HG03060 (cell line): ENCODE measurements around the gene HOATZ.

Experiments used
- ATAC-seq: cut with Tn5 transposase; IDR thresholded peaks from one replicate; pipeline ENCODE4 v1.9.1; 2021; ENCODE audit warnings: low read depth, moderate number of reproducible peaks; ENCODE audit not compliant: unreplicated experiment

HOATZ gene

DNA sequence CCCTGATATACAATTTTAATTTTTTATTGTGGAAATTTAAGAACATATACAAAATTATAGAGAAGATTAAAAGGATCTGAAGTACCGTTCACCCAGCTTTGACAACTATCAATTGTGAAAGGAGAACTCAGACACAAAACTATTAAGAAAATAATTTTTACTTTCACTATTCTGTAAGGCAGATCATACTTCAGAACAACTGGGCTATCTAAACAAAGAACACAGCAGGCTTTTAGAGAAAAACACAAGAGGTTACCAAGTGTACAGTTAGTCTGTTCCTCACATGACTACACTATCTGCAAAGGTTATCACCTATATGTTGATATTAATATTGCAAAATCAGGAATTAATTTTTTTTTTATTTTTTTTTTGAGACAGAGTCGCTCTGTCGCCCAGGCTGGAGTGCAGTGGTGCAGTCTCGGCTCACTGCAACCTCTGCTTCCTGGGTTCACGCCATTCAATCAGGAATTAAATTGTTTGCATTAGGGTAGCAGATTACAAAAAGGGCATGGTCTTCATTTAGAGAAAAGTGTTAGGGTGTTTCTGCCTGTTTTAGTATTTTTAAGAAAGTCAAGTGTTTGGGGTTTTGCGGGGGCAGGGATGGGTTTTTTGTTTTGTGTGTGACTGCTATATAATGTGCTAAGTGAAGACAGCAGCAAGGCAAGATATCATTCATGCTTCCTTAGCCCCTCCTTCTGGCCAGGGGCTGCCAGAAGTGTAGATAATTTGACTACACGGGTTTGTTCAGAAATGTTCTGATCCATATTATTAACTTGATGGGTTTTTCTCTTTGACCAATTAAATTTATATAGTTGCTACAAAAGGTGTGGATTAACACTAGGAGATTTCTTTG lies 60.0 kb downstream of the HOATZ start:
- no peak for ATAC-seq

DNA sequence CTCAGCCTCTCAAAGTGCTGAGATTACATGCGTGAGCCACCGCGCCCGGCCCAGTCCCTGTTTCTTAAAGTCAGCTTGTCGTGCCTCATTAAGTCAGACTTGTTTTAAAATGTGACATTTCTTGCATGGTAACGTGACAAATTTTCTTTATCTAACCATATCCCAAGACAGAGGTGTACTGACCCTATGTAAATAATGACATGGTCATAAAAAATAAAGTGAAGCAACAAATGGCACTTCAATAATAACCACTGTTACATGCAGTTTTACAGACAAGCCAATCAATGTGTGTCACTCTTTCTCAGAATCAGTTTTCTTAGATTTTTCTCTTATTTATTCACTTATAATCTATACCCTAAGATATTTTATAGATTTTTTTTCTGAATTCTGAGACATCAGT lies 61.2 kb downstream of the HOATZ start:
- no peak for ATAC-seq

DNA sequence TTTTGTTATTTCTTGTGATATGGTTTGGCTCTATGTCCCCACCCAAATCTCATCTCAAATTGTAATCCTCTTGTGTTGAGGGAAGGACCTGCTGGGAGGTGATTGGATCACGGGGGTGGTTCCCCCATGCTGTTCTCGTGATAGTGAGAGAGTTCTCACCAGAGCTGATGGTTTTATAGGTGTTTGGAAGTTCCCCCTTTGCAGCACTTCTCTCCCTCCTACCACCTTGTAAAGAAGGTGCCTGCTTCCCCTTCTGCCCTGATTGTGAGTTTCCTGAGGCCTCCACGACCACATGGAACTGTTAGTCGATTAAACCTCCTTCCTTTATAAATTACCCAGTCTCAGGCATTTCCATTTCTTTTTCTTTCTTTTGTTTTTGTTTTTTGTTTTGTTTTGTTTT lies 63.2 kb downstream of the HOATZ start:
- ATAC-seq = no peak

DNA sequence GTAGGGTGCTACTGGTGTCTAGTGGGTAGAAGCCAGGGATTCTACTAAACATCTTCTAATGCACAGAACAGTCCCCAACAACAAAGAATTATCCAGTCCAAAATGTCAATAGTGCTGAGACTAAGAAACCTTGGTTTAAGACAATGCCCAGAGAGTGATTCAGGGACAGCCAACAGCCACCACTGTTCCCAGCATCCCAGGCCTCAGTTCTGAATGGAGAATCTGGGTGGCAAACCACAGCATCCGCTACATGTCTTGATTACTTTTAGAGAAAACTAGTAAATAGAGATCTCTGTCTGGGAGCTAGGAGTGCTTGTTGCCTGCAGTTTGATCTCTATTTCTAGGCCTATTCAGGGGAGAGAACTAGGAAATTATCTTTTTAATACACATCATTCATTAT lies 66.8 kb downstream of the HOATZ start:
- ATAC-seq = no peak

DNA sequence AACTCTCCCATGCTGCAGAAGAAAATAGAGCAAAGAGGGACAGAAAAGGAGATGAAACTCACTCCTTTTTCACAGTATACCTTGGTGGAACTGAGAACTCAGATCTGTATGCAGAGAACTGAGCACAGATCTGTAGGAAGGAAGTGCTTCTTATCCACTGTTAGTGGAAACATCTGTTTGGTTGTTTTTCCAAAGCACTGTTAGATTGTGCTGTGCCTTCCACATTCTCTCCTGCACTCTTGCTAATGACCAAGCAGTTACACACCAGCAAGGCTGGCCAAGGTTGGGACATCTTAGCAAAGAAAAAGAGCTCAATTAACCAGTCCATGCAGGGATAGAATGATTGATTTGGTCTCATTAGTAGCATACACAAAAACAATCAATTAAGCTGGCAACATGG lies 67.6 kb downstream of the HOATZ start:
- ATAC-seq = no peak

DNA sequence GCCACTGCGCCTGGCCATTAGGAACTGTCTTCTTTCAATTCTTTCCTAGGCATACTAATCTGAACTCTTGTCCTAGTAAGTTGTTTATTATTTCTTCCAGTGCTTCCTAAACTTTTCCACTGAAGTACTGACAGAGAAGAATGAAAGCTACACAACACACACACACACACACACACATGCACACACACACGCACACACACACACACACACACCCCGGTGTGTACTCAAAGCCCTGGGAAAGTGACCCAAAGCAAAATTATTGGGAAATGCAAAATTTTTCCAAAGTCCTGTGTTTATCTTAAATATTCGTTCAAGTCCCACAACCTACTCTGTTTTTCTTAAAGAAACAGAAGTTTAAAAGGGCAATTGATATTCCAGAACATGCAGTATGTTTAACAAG lies 68.3 kb downstream of the HOATZ start:
- ATAC-seq = no peak

DNA sequence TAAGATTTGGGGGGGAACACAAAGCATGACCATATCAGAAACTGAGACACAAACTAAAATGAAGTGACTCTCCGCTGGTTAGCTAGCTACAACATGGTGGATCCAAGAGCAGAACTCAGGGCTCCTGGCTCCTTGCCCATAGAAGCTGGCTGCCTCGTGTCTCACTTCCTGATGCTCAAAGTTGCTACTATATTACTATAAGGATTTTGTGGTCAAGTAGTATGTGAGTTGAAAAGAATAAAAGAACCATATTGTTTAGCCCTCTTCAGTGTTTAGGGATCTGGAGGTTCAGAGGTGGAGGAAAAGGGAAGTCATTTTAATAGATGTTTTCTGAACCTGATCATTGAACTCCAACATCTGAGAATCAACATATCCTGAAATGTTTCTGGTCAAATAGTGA lies 70.8 kb downstream of the HOATZ start:
- no peak for ATAC-seq

DNA sequence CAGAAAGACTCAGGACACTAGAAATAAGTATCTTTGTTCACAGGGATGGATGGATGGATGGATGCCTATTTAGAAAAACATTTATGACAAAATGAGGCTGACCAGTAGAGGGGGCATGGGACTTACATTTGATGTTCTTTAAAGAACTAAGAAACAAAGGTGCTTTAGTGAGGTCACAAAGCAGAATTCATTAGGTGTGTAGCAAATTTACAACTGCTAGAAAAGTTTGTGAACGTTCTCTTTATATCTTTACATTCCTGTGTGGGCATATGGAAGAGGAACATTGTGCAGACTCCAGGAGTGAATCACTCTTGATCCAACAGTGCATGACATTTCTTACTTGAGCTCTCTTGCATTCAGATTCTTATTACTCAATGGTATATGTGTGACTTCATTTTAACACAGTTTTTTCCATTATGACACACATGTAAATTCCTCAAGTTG lies 71.8 kb downstream of the HOATZ start:
- no peak for ATAC-seq
